ENCODE data around the gene ARHGDIG. TPM values are rescaled to one million over a fixed set of nuclear protein-coding genes. Genes with fewer than 3 reads are reported as not detected.

ARHGDIG gene
- total RNA-seq, 1 experiment from 2014 or later = 0.41 TPM

- intact Hi-C loops (cut with micrococcal nuclease; ENCODE audit: unreplicated experiment) = no loop called here
- H3K36me3 ChIP-seq (ENCODE audit: insufficient read depth, low read length, poor library complexity, severe bottlenecking) = no peaks in the 10 kb centered on the region
- ChIA-PET POLR2A (ENCODE audit: low non-redundant PET) (no interaction called here), CTCF (no interaction called here)
- no peaks in the 10 kb centered on the region for H3K4me1 ChIP-seq (ENCODE audit: insufficient read depth, low read length, poor library complexity, severe bottlenecking)
- no peak for TF ChIP-seq EZH2 (IDR thresholded peaks at IDR 0.05; ENCODE audit: borderline replicate concordance, low read depth, low read length, poor library complexity, severe bottlenecking)
- TF ChIP-seq CTCF (conservative IDR thresholded peaks at IDR 0.05; ENCODE audit: low read depth, low read length) = no peak
- H3K27ac ChIP-seq (ENCODE audit: low read depth, low read length, poor library complexity, severe bottlenecking) = no peak overlapping the region
- no peak overlapping the region for H3K4me3 ChIP-seq (ENCODE audit: low read depth, low read length, poor library complexity, severe bottlenecking)
- no peak for DNase-seq (ENCODE audit: low spot score)
- no TSS peak for BruUV-seq (replicated peaks)
- no peaks in the 10 kb centered on the region for H3K9me3 ChIP-seq (ENCODE audit: low read depth, low read length, poor library complexity, severe bottlenecking)
- H3K27me3 ChIP-seq (replicated peaks; ENCODE audit: insufficient read depth, low read depth, low read length, poor library complexity) = no peaks in the 10 kb centered on the region
Observed at GRCh38 chr16:318628-319027, 38.2 kb downstream of the ARHGDIG start.

- intact Hi-C loops (cut with micrococcal nuclease; ENCODE audit: unreplicated experiment) = no loop called here
- POLR2A ChIA-PET (ENCODE audit: low non-redundant PET) = no interaction called here
- no TSS peak for BruUV-seq (replicated peaks)
Observed at GRCh38 chr16:320206-320605, 39.8 kb downstream of the ARHGDIG start.

GRCh38 chr16:321532-321931 lies 41.1 kb downstream of the ARHGDIG start:
- ChIA-PET POLR2A (ENCODE audit: low non-redundant PET) (no interaction called here), CTCF (no interaction called here)
- BruUV-seq (replicated peaks) = no TSS peak
- Histone ChIP-seq H3K4me1 (ENCODE audit: insufficient read depth, low read length, poor library complexity, severe bottlenecking) (peaks cover 12% of the 10 kb centered on the region), H3K27me3 (replicated peaks; ENCODE audit: insufficient read depth, low read depth, low read length, poor library complexity) (no peaks in the 10 kb centered on the region), H3K9me3 (ENCODE audit: low read depth, low read length, poor library complexity, severe bottlenecking) (no peaks in the 10 kb centered on the region), H3K27ac (ENCODE audit: low read depth, low read length, poor library complexity, severe bottlenecking) (no peak overlapping the region), H3K4me3 (ENCODE audit: low read depth, low read length, poor library complexity, severe bottlenecking) (no peak overlapping the region), H3K36me3 (ENCODE audit: insufficient read depth, low read length, poor library complexity, severe bottlenecking) (no peaks in the 10 kb centered on the region)
- no peak for DNase-seq (ENCODE audit: low spot score)
- intact Hi-C loops (cut with micrococcal nuclease; ENCODE audit: unreplicated experiment) = no loop called here
- TF ChIP-seq EZH2 (IDR thresholded peaks at IDR 0.05; ENCODE audit: borderline replicate concordance, low read depth, low read length, poor library complexity, severe bottlenecking) = no peak

More at GRCh38 chr16:320206-320605, 39.8 kb downstream of the ARHGDIG start:
- peaks cover 8% of the 10 kb centered on the region for H3K4me1 ChIP-seq (ENCODE audit: insufficient read depth, low read length, poor library complexity, severe bottlenecking)
- H3K27me3 ChIP-seq (replicated peaks; ENCODE audit: insufficient read depth, low read depth, low read length, poor library complexity) = no peaks in the 10 kb centered on the region
- no peak overlapping the region for H3K4me3 ChIP-seq (ENCODE audit: low read depth, low read length, poor library complexity, severe bottlenecking)
- CTCF ChIA-PET = no interaction called here
- no peak for DNase-seq (ENCODE audit: low spot score)
- no peaks in the 10 kb centered on the region for H3K9me3 ChIP-seq (ENCODE audit: low read depth, low read length, poor library complexity, severe bottlenecking)
- TF ChIP-seq CTCF (conservative IDR thresholded peaks at IDR 0.05; ENCODE audit: low read depth, low read length) (no peak), EZH2 (IDR thresholded peaks at IDR 0.05; ENCODE audit: borderline replicate concordance, low read depth, low read length, poor library complexity, severe bottlenecking) (no peak)
- H3K27ac ChIP-seq (ENCODE audit: low read depth, low read length, poor library complexity, severe bottlenecking) = no peak overlapping the region
- H3K36me3 ChIP-seq (ENCODE audit: insufficient read depth, low read length, poor library complexity, severe bottlenecking) = no peaks in the 10 kb centered on the region

GRCh38 chr16:322476-323143 lies 42.2 kb downstream of the ARHGDIG start:
- no peak overlapping the region for H3K27ac ChIP-seq (ENCODE audit: low read depth, low read length, poor library complexity, severe bottlenecking)
- ChIA-PET POLR2A (ENCODE audit: low non-redundant PET) (interaction anchor here (0.6 kb wide), 1 partner anchor 481 kb away, joined by 11 read pairs; no protein-coding TSS in a partner anchor), CTCF (interaction anchor here (0.5 kb wide), 1 partner anchor 30 kb away, joined by 3 read pairs; no protein-coding TSS in a partner anchor)
- H3K36me3 ChIP-seq (ENCODE audit: insufficient read depth, low read length, poor library complexity, severe bottlenecking) = no peaks in the 10 kb centered on the region
- H3K9me3 ChIP-seq (ENCODE audit: low read depth, low read length, poor library complexity, severe bottlenecking) = no peaks in the 10 kb centered on the region
- BruUV-seq (replicated peaks) = no TSS peak
- no peak overlapping the region for H3K4me3 ChIP-seq (ENCODE audit: low read depth, low read length, poor library complexity, severe bottlenecking)
- DNase-seq (ENCODE audit: low spot score) = no peak
- peaks cover 12% of the 10 kb centered on the region for H3K4me1 ChIP-seq (ENCODE audit: insufficient read depth, low read length, poor library complexity, severe bottlenecking)
- no peak for TF ChIP-seq EZH2 (IDR thresholded peaks at IDR 0.05; ENCODE audit: borderline replicate concordance, low read depth, low read length, poor library complexity, severe bottlenecking)
- TF ChIP-seq CTCF (conservative IDR thresholded peaks at IDR 0.05; ENCODE audit: low read depth, low read length) = no peak
- H3K27me3 ChIP-seq (replicated peaks; ENCODE audit: insufficient read depth, low read depth, low read length, poor library complexity) = no peaks in the 10 kb centered on the region
- intact Hi-C loops (cut with micrococcal nuclease; ENCODE audit: unreplicated experiment) = no loop called here

Data from A673 (cell line).